HL-60/S4 (cell line): Measurements from ENCODE around the gene MEF2C.

Experiments
- in situ Hi-C: fragments of 300-500 bp; cut with MboI; formaldehyde crosslinking; loops from 2 replicates; pipeline ENCODE4 v1.14.3; 2022; ENCODE audit warnings: low sequenced_read_pairs

The MEF2C gene

DNA sequence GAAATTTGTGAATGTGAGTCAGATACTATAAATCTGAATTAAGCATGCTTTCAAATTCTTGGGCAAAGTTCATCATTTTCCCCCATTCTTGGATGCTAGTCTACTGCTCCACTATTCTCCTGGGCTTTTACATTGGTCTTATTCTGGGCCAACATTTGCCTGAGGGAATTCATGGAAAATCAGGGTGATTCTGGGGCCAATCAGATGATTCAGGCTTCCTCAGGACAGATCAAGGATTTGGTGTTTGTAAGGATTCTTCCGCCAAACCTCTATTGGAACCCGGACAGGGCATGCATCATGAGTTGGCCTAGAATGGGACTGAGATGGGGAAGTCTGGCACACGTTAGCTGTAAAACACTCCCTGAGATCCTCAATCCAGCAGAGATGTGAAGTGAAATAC, 113.8 kb downstream of the MEF2C start:
- in situ Hi-C loops: no loop called here

- in situ Hi-C loops: no loop called here
Observed at GRCh38 chr5:88768411-88768810, 114.6 kb downstream of the MEF2C start.

GRCh38 chr5:88765798-88766197, 117.2 kb downstream of the MEF2C start:
- in situ Hi-C loops: no loop called here

DNA sequence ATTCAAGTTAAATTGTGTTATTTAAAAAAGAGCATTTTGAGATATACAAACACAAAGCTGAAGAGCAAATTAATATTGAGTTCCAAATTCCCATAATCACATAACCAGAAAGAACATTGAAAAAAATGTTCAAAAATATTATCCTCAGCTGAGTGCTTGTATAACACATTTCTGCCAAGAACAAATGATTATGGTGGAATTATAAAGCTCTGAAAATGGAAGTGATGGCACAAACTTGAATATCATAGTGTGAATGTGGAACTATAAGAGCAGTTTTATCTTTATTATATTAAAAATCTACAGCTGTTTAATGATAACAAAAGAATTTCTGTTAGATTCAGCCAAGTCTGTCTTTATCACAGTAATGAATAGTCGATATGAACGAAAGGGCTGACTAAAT, 117.8 kb downstream of the MEF2C start:
- in situ Hi-C loops: no loop called here

- in situ Hi-C loops: no loop called here
Observed at GRCh38 chr5:88761939-88762338, 121.0 kb downstream of the MEF2C start.

DNA sequence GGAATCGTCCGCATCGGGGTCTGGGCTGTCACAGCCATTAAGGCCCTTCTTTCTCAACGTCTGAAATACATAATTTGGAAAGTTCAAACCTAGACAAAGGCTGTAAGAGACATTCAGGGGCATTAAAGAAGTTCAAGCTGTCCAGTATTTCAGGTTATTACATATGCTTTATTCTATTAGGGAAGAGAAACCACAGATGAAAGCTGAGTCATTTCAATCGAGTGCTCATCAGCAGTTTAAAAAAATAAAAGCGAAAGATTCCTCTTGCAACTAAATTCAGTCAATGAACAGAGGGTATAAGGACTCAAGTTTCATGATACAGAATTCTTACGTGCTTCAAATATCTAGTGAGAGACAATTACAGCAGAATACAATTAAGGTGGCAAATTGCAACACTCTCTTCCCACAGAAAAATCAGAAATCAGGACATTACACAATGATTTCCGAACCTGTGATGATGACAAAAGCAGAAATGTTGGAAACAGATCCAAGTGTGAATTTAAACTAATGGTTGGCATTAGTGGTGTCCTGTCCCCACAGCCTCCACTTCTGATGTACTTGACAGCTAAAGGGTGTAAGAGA, 121.6 kb downstream of the MEF2C start:
- in situ Hi-C loops: no loop called here

- in situ Hi-C loops: no loop called here
Observed at GRCh38 chr5:88760527-88760926, 122.5 kb downstream of the MEF2C start.

DNA sequence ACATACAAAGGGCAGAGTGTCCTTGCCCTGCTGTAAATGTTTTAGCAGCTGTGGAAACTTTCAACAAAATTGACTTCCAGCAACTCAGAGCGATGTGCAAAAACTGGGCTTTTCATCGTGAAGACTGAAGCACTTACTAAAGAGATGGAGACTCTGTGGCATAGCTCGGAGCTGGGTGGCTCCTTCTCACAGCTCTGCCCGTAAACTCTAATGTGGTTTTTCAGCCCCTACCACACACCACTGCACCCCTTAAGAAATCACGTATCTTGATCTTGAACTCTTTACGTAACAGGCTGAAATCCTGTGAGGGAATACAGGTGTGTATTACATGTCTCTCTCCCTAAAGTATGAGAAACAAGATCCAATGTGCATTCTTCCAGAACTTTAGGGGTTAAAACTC, 124.4 kb downstream of the MEF2C start:
- in situ Hi-C loops: no loop called here

- in situ Hi-C loops: no loop called here
Observed at GRCh38 chr5:88758184-88758583, 124.8 kb downstream of the MEF2C start.

DNA sequence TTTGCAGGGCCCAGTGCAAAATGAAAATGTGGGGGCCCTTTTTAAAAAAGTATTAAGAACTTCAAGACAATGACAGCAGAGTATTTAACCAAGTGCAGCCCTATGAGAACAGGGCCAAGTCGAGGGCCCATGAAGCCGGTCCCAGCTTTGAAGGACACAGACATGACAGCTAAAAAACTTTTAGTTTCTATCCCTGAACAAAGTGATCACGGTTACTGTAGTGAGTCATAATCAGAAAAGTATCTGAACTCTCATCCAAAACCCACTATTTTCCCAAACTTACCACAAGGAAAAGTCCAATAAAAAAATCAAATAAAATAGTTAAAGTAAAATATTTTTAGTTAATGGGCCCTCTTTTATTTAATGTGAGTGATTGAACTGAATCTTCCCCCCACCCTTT, 126.0 kb downstream of the MEF2C start:
- in situ Hi-C loops: no loop called here

- in situ Hi-C loops: no loop called here
Observed at GRCh38 chr5:88748666-88749065, 134.3 kb downstream of the MEF2C start.

- in situ Hi-C loops: no loop called here
Observed at GRCh38 chr5:88746438-88746882, 136.5 kb downstream of the MEF2C start.

- in situ Hi-C loops: no loop called here
Observed at GRCh38 chr5:88745093-88745696, 137.8 kb downstream of the MEF2C start.

DNA sequence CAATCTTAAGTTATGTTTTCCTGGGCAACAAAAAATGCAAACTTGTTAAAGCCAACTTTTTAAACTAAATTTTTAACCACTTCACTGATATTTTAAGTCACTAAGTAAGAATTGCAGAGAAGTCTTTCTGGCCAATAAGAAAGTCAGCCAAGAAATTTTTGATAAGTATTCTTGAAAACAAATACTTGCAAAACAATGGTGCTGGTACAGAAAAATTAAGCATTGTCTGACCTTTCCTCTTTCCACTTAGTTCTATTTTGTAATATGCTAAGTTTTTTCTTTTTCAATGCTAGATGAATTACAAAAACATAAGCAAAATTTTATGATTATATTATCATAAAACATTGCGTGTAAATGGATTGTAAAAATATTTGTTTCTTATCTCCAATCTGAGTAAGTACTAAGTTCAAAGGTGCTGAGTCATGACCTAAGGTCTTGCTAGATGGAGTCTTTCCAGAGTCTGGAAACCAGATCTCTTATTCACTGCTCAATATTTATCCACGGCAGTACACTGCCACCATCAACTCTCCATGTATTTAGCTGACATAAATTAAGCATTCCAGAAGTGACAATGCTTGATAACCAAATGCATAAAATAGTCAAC, 139.7 kb downstream of the MEF2C start:
- in situ Hi-C loops: no loop called here

DNA sequence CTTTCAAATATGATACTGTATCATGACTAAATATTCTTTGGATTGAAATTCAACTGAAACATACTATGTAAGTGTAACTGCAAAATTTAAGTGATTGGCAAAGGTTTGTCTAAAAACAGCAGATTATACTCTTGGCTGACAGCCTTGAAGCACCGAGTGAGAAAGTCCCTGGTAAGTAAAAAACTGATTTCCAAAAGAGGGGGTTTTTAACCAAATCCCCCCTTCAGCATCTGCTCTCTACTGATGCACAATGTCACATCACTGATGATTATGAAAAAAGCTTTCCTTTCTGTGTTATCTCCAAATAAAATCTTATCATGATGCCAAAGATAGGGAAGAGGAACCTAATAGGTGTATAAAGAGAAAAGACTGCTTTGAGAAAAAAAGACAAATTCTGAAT, 141.0 kb downstream of the MEF2C start:
- in situ Hi-C loops: no loop called here

DNA sequence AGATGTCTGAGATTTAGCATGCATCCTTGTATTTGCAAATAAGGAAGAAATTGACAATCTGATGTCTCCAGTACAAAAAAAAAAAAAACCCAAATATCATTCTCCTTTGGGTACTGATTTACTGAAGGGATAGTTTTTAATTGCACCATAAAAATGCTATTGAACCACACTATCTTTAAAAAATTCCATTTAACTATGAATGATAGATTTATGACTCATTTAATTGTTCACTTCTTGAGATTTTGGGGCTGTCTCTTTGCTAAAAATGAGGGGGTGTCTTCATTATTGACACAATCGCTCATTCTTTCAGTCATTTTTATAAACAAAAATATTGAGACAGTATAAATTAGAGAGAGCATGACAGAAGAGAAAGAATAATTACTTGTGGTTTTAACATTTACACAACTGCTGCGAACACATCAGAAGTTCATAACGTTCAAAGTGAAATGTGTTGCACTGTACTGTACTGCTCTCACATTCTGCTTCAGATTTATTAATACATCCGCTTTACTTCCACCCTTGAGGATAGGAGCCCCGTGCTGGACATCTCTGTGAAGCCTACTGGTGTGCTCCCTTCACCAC, 142.3 kb downstream of the MEF2C start:
- in situ Hi-C loops: no loop called here

- in situ Hi-C loops: no loop called here
Observed at GRCh38 chr5:88736494-88736893, 146.5 kb downstream of the MEF2C start.

DNA sequence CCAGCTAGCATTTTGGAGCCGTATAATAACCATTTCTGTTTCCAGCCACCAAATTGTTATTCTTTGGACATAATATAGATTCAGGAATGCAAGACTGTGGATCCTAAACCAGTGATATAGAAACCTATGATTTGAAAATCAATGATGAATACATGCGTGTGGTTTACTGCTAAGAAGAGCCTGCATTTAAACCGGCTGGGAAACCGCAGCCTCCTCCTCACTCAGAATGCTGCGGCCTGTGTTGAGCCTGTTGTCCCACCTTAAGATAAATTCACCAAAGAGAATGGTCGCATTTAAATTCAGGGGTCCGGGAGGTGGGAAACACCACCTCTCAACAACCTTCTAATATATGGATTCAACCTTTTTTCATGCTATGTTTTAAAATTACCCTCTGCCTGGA, 148.0 kb downstream of the MEF2C start:
- in situ Hi-C loops: no loop called here

- in situ Hi-C loops: no loop called here
Observed at GRCh38 chr5:88734191-88734640, 148.8 kb downstream of the MEF2C start.

- in situ Hi-C loops: no loop called here
Observed at GRCh38 chr5:88732862-88733261, 150.1 kb downstream of the MEF2C start.

- in situ Hi-C loops: no loop called here
Observed at GRCh38 chr5:88732181-88732633, 150.8 kb downstream of the MEF2C start.

DNA sequence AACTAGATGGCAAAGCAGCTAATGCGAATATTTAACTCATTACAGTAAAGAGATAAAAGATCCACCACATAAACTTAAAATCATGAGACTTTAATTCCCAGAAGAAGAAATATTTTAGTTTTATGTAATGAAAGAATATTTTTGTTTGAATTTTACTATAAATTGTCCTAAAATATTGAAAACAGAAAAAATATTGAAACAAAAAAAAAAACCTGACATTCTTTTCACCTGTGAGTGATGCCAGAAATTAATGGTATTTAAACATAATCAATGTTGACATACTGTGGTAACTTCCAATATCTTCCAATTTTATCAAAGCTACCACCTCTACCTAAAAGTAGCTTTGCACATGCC, 153.2 kb downstream of the MEF2C start:
- in situ Hi-C loops: no loop called here
